Endometrial microvascular endothelial cells (primary cell): ENCODE data around the gene CD9. TPM values are rescaled to one million over a fixed set of nuclear protein-coding genes. Genes with fewer than 3 reads are reported as not detected.

Experiments
- in situ Hi-C: cut with HindIII; loops from 2 replicates; pipeline ENCODE4 v1.10.0; 2017; ENCODE audit warnings: low sequenced_read_pairs, low pct_unique_long_range_greater_than_20kb; ENCODE audit errors: inconsistent ontology term
- total RNA-seq: library from RNA; depleted of rRNA; stranded (reverse); fragments of >200 nt; gene quantifications from one replicate; pipeline ENCODE4 v1.2.3, GENCODE V29; 2015; ENCODE audit errors: inconsistent ontology term

Gene CD9
- total RNA-seq, 1 donor from 2014 or later = 937 TPM

DNA sequence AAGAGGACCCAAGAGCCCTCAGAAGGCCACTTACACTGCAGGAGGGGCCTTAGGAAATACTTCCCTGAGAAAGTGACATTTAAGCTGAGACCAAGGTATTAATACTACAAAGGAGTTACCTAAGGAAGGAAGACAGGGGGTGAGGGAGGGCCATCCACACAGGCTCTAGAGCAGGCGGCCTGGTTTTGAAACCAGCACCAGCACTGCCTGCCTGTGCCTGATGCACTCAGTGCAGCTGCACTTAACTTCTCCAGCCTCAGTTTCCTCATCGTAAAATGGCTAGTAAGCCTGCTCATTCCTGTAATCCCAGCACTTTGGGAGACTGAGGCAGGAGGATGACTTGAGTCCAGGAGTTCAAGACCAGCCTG is 64.8 kb downstream of the CD9 start:
- in situ Hi-C loops = no loop called here

DNA sequence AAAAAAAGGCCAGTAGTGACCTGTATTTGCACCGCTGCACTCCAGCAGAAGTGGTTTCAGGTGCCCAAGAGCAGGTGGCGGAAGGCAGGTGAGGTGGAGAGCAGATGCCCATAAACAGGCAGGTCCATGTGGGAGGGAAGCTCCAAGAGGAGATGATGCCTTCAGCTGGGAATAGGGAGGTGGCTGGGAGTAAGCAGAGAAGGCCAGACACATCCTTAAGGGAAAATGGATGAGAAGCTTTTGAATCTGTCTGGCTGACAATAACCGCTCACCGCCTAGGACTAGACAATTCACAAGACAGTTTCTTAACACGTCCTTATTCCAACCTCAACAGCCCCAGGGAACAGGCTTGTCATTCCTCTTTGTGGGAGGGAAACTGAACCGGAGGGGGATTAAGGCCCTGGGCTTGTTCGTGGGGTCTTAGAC is 66.4 kb downstream of the CD9 start:
- in situ Hi-C loops = no loop called here

DNA sequence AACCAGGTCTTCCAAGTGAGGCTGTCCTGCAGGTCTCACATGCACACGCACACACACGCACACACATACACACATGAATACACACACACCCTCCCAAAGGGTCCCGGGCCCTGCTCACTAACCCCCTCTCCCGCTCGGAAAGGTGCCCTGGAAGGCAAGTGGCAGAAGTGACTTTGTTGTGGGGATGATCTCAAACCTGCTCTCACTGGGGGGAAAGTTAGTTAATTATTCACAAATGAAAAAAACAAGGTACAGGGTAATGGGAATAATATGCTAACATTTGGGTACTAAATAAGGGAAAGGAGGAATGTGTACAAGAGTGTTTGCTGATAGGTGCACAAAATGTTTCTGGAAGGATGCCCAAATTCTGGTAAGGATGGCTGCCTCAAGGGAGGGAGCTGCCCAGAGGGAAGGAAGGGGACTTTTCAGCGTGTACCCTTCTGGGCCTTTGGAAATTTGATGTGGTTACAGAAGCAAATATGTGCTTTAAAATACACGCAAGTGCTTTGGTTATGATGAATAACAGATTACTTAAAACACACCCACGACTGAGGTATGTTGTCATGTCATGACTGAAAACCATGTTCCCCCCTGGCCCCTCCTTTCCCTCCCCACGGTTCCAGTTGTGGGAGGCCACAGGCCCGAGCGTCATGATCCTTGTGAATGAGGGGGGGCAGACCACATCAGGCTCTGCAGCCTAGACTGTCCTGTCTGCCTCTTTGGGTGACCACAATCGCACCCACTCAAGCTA is 66.9 kb downstream of the CD9 start:
- in situ Hi-C loops = no loop called here

DNA sequence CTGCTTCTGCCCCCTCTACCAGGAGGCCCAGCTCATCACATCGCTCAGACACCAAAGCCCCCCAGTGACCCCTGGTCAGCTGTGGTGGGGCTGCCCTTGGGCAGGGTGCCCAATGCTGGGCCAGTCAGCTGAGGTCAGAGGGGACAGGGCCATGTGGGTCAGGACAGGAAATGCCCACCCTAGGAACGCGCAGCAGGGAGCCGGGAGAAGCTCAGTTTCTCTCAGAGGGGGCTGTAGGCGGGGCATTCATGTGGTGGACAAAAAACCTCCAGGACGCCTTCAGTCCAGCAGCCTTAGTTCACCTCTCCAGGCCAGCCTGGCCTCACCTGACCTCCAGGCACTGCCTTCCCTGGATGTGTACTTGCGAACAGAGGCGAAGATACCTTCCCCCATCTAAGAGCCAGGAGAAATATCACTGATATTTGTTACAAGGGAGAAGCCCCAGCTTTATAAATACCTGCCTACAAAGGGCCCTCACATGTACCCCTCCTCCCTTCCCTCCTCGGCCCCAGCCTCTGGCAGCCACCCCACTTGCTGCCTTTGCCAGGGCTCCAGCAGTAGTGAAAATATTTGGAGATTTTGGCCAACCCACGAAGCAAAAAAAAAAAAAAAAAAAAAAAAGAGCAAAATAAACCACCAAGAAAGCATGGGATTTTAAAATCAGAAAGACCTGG is 68.4 kb downstream of the CD9 start:
- in situ Hi-C loops = no loop called here

DNA sequence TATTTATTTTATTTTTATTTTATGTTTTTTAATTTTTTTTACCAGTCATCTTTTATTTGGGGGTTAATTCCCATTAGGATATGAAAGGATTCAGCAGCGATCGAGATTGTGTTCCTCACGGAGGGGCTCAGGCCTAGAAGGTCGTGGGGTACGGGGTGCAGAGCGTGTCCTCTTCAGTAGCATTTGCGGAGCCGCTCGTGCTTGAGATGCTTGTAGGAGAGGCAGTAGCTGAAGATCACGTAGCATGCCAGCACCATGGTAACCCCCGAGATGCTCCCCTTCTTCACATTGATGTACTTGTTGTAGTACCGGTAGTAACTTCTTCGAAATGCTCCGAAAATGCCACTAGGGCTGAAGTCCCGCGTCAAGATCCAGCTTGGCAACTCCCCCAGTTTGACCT is 69.8 kb downstream of the CD9 start:
- in situ Hi-C loops = no loop called here

DNA sequence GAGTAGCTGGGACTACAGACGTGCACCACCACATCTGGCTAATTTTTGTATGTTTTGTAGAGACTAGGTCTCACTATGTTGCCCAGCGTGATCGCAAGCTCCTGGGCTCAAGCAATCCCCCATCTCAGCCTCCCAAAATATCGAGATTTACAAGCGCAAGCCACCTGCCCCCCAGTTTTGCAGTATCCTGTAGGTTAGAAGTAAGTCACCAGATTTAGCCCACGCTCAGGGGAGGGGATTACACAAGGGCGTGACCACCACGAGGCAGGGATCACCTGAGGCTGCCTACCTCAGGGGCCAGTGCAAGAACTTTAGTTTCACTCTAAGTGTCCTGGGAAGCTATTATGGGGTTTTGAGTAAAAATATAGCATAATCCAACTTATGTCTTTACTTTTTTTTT is 71.1 kb downstream of the CD9 start:
- in situ Hi-C loops = no loop called here

DNA sequence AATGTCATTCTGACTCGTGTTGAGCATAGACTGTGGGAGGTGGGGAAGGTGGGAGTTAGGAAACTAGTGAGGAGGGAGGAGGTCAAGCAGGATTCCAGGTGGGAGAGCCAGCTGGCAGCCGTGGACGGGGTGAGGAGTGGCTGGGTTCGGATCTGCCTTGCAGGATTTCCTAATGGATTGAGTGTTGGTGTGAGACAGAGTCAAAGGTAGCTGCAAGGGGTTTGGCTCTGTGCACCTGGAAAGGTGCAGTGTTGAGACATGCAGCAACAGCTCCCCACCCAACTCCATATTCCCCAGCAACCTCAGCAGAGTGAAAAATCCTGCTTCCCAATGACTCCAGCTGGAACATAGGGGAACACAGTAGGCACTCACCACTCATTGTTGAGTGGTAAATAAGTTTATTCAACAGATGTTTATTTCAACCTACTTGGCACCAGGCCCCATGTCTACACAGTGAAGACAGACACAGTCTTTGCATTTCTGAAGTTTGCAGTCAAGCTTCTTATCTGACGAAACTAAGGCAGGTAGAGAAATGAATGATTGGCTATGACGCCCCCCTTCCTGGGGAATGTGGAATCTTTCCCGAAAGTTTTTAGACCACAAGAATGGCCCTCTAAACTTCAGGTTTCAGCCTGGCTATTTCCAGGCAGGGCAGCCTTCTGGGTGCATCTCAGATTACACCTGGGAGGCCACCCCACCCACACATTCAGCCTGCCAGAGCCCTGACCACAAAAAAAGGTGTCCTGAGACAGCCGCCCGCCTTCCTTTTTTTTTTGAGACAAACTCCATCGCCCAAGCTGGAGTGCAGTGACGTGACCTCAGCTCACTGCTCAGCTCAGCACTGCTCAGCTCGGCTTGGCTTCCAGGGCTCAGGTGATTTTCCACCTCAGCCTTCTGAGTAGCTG is 72.4 kb downstream of the CD9 start:
- in situ Hi-C loops = no loop called here

DNA sequence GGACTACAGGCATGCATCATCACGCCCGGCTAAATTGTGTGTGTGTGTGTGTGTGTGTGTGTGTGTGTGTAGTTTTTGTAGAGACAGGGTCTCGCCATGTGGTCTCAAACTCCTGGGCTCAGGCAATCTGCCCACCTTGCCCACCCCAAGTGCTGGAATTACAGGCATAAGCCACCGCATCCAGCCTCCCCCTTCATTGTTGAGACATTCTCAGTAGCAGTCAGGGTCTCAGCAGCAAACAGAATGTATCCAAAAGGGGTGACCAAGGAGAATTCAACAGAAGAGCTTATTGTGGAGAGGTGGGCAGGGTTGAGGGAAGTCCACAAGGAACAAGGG is 73.0 kb downstream of the CD9 start:
- in situ Hi-C loops = no loop called here

DNA sequence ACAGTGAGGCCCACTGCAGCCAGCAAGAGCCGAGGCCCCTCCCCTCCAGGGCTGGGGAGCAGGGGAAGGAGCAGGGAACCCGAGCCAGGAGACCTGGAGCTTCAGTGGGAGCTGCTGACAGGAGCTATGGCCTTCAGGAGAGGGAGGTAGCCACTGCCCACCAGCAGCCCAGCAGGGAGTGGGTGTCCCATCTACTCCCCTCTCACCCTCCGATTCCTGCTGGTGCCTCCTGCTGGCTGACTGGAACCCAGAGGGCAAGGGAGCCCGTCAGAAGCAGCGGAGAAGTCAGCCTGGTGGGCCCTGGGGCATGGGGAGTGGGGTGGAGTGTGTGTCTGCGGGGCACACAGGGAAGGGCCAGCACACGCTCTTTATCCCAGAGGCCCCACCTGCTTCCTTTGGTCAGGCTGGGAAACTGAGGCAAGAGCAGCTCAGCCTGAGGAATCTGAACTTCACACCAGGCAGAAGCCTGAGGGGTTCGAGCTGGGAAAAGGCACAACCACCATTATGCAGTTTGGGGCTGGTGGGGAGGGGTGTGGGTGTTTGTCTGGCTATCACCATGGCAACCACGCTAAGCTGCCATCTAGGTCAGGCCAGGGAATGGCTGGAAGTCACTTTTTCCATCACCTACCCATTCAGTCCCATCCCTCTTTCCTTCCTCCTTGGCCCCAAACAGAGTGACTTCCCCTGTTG is 73.5 kb downstream of the CD9 start:
- in situ Hi-C loops = no loop called here

DNA sequence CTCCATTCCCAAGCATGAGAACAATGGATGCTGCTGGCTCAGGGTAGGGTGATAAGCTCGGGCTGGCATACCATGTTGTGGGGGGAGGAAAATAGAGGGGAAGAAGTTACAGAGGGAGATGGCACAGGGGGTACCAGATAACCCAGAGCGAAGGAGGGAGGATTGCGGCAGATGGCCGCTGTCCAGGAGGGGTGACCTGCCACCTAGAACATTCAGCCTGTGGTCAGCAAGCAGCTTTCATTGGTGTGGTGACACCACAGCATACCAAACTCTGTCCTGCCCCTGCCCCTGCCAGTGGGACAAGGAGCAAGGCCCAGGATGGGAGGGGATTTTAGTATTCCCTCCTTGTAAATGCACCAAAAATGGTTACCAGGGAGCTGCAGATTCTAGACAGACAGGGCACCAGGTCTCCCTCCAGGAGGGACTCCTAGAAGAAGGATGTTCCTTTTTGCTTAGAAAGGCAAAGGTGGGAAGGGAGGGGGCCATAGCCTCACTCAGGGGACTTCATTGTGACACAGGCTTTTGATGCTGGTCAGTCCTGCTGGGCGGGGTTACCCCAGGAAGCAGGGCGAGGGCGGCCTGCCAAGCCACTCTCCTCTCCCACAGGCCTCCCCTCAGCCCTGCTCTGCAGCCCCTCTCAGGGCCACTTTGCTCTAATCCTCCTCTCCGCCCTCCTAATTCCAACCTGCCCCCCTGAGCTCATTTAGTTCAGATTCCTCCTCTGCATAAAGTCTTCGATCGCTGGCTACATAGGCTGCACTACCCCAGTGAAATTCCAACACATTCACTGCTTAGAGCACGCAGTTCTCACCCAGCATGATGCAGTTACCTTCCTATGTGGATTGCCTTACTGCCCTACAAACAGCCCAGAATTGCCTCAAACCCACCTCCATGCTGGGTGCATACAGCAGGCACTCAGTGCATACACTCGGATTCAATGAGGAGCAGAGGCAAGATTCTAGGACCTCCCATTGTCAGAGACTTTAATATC is 74.3 kb downstream of the CD9 start:
- in situ Hi-C loops = no loop called here

DNA sequence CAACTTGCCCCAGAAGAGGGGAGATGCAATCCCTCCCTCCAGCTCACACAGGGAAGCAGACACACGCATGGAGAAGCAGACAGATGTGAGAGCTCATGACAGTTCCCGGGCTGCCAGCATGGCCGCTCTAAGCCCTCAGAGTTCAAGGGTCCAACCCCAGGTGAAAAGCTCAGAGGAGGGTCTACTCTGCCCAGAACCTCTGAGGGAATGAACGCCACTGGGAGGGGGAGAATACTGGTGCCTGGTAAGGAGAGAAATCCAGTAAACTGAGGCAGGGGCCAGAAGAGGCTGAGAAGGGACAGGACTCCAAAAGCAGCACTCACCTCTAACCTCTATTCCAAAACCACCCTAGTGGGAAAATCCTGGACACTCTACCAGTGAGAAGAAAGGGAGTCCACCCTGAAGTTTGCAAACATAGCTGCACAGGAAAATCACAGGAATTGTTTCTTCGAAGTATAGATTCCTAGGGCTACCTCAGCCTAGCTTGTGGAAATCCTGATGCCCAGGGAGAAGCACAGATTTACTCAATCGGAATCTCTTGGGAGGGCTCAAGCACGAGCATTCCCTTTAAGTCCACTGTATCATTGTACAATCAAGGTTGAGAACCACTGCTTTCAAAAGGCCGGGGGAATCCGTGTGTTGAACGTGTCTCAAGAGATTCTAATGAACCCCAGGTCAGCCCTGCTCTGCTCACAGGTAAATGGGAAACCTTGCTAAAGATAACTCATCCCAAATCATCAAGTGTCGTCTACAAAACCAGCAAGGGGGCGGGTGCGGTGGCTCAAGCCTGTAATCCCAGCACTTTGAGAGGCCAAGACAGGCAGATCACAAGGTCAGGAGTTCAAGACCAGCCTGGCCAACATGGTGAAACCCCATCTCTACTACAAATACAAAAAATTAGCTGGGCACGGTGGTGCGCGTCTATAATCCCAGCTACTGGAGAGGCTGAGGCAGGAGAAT is 76.0 kb downstream of the CD9 start:
- in situ Hi-C loops = no loop called here

DNA sequence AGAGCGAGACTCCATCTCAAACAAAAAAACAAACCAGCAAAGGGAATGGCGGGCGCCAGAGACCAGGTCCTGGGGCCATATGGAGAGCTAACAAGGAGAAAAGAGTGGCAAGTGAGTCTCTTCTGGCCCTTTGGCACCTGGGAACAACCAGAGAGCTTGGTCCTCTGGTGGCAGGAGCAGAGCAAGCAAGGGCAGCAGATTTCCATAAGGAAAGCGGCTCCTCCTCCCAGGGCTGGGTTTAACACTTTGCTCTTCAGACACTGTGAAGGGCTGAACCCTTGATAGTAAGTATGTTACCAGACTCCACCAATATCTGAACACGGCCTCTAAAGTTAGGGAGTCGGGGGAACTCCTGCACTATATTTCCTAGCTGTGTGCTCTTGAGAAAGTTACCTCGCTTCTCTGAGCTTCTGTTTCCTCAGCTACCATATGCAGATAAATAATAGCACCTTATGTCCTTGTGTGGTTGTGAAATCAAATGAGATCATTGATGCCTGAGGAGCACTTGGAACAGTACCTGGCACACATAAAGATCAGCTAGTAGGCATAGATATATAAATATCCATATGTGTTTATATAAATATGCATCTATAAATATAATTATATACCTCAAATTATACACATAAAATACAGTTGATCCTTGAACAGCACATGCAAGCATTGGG is 76.9 kb downstream of the CD9 start:
- in situ Hi-C loops = no loop called here

DNA sequence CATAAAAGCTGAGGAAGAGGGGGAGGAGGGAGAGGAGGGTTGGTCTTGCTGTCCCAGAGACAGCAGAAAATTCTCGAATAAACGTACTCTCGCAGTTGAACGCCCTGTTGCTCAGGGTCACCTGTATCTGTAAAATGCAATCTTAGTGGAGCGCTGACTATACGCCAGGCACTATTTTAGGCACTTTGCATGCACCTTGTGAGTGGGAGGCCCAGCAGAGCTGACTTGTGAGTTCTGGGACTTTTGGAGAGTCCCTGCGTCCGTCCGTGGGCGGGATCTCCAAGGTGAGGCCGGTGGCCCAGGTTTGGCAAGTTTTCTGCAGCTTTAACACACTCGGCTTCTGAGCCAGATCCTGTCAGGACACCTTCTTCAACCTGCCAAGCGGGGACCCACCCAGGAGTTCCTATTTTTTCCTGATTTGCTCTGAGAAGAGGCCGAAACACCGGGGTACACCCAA is 77.8 kb downstream of the CD9 start:
- in situ Hi-C loops = no loop called here

DNA sequence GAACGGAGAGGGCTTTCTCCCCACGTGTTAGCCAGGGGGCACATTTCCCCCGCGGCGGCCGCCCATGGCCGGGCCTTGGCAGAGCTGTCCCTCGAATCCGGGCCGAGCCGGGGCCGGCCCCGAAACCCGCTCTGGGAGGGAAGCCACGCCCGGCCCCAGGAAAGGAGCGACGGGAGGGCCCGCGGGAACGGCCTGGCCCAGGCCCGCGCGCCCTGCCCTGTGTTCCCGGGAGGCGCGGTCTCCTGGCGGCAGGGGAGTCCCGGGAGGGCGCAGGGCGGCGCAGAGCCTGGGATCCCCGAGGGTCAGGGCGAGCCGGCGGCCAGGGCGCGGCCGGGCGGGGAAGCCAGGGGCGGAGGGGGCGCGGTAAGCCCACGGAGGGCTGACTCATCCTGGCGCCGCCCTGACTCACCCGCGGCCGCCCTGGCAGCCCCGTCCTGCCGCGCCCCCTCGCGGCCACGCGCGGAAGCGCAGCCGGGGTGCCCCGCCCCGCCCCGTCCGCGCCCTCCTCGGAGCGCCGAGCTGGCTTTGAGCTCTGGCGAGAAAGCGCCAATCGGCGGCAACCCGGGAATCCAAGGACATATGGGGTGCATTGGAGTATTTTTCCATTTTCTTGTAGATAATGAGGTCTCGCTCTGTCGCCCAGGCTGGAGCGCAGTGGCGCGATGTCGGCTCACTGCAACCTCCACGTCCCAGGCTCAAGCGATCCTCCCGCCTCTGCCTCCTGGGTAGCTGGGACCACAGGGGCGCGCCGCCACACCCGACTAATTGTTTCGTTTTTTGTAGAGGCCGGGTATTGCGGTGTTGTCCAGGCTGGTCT is 78.4 kb downstream of the CD9 start:
- in situ Hi-C loops = no loop called here

DNA sequence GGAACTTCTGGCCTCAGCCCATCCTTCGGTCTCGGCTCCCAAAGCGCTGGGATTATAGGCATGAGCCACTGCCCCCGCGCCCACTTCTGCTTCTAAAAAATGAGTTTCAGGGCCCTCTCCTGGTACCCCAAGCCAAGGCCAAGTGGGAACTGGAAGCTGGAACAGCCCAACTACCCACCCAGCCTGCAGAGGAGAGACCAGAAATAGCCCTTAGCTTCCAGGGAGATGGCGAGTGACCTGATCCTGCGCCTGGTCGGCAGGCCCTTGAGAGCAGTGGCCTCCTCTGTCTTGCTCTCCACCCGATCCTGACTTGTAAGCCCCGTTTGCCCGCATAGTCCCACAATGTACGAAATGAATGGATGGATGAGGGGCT is 79.0 kb downstream of the CD9 start:
- in situ Hi-C loops = no loop called here

DNA sequence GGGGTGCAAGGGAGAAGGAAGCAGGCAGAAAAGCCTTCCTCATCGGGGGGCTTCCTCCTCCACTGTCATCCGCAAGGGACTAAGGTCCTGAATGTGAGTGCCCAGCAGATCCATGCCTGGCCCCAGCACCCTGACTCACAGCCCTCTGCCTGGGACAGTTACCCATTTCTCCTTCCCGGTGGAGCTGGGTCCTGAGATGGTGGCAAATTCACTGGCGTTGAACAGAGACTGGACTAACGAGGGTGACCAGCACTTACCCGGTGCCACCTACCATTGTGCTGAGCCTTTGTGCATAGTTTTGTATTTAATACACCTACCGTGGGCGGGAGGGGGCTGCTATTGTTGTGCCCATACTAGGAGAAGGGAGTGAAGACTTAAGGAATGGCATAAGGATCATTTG is 79.4 kb downstream of the CD9 start:
- in situ Hi-C loops = no loop called here
